ENCODE data around the gene ABLIM2. TPM values are rescaled to one million over a fixed set of nuclear protein-coding genes. Genes with fewer than 3 reads are reported as not detected.

Gene ABLIM2
- total RNA-seq, 1 experiment from 2014 or later: 1.0 TPM

DNA sequence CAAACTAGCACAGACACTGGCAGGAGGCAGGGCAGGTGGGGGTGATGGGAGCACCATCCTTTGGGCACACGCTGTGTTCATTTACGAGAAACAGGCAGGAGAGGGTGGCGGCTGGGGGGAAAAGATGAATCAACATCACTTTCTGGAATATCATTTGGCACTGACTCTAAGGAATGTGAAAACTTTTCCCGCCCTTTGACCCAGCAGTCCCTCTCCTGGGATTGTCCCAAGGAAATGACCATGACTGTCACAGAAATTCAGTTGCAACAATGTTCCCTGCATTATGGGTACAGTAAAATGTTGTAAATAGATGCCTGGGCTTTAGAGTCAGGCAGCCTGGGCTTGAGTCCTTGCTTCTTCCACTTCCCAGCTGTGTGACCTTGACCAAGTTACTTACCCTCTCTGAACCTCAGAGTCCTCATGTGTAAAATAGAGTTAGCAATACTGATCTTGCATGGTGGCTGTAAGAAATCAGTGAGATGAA is 58.6 kb downstream of the ABLIM2 start:
- Histone ChIP-seq H3K9ac (ENCODE audit: extremely low read depth, insufficient read length, low read length) (no peak overlapping the region), H3K23me2 (ENCODE audit: insufficient read length, low read depth, low read length, poor library complexity, severe bottlenecking) (no peaks in the 10 kb centered on the region), H3K27me3 (ENCODE audit: insufficient read depth, low read length) (no peaks in the 10 kb centered on the region), H3K4me2 (ENCODE audit: insufficient read depth, insufficient read length, low read length) (no peak overlapping the region), H4K91ac (ENCODE audit: insufficient read length, low read depth, low read length) (no peak overlapping the region), H2AFZ (ENCODE audit: low read length) (no peak overlapping the region), H2BK12ac (ENCODE audit: insufficient read length, low read depth, low read length) (no peak overlapping the region), H3K23ac (ENCODE audit: insufficient read length, low read depth, low read length) (no peak overlapping the region), H4K8ac (replicated peaks; ENCODE audit: insufficient read length, low read depth, low read length) (no peak overlapping the region), H3K18ac (ENCODE audit: insufficient read length, low read depth, low read length) (no peak overlapping the region), H2AK5ac (ENCODE audit: insufficient read length, low read length) (no peak overlapping the region), H4K5ac (ENCODE audit: insufficient read length, low read depth, low read length) (no peak overlapping the region), H3K4ac (ENCODE audit: low read depth, low read length) (no peak overlapping the region), H3K79me2 (ENCODE audit: insufficient read depth, low read length) (no peaks in the 10 kb centered on the region), H2BK120ac (ENCODE audit: low read depth, low read length, poor library complexity, severe bottlenecking) (no peak overlapping the region), H4K20me1 (ENCODE audit: control insufficient read depth, insufficient read depth, insufficient read length) (no peaks in the 10 kb centered on the region), H3K56ac (ENCODE audit: insufficient read length, low read depth, low read length) (no peak overlapping the region), H3T11ph (ENCODE audit: low read length) (no peak overlapping the region), H3K27ac (ENCODE audit: insufficient read length, low read depth, low read length) (no peak overlapping the region), H2BK15ac (ENCODE audit: low read depth, low read length) (no peak overlapping the region), H3K4me1 (ENCODE audit: insufficient read depth, low read length) (peaks cover 2% of the 10 kb centered on the region; the same call in 1 of the 2 replicates), H2BK20ac (ENCODE audit: low read depth, low read length, poor library complexity, severe bottlenecking) (no peak overlapping the region), H2BK5ac (ENCODE audit: insufficient read length, low read length) (no peak overlapping the region), H3K79me1 (ENCODE audit: insufficient read depth, low read depth, low read length, poor library complexity, severe bottlenecking) (no peaks in the 10 kb centered on the region), H3K14ac (ENCODE audit: insufficient read depth, low read length) (no peak overlapping the region), H3K9me3 (ENCODE audit: control insufficient read depth, low read depth, low read length) (no peaks in the 10 kb centered on the region)
- no peak for DNase-seq
- H3K36me3 Mint-ChIP-seq (ENCODE audit: insufficient read depth in 1 of 3, low read depth in 3 of 3): peaks cover 3 to 12% (median 7%) of the 10 kb centered on the region in 3 experiments; a peak in 6 of 7 replicates
- TF ChIP-seq CTCF (conservative IDR thresholded peaks at IDR 0.05): no peak
- H3K4me1 Mint-ChIP-seq: peaks cover 19 to 26% of the 10 kb centered on the region in 2 experiments
- peak overlapping the region in 1 of 3 experiments; percentile 91; a peak in 1 of 7 replicates for H3K27ac Mint-ChIP-seq
- H3K27me3 Mint-ChIP-seq (ENCODE audit: low read depth): peaks cover 7% of the 10 kb centered on the region
- peaks cover 6 to 8% of the 10 kb centered on the region in 2 experiments for H3K9me3 Mint-ChIP-seq
- no CpG with 5 or more reads among the region's 4 CpGs for WGBS (ENCODE audit: extremely low coverage, insufficient read length, low lambda C conversion rate)
- no peak overlapping the region for H3K4me3 Mint-ChIP-seq
